ENCODE results near the gene SND1.
"Not testable (repeated sequence)": the region's sequence is repeated elsewhere in the genome, so short reads cannot be mapped to it uniquely, and the experiment has no call there.

The SND1 gene

GRCh38 chr7:127819975-127820731 is 168.2 kb downstream of the SND1 start:
- Mint-ChIP-seq H3K9me3 (no peaks in the 10 kb centered on the region), H3K27ac (peak overlapping the region; percentile 5), H3K4me1 (peaks cover 58% of the 10 kb centered on the region), H3K4me3 (no peak overlapping the region), H3K36me3 (peaks cover 32% of the 10 kb centered on the region)
- peak; percentile 67 for ATAC-seq
- no peak for DNase-seq (ENCODE audit: low spot score in 2 of 2)

GRCh38 chr7:127820732-127821085 is 168.7 kb downstream of the SND1 start:
- no peak for ATAC-seq
- peaks cover 52% of the 10 kb centered on the region for H3K4me1 Mint-ChIP-seq

GRCh38 chr7:127821146-127821545 is 169.2 kb downstream of the SND1 start:
- Mint-ChIP-seq H3K36me3 (peaks cover 22% of the 10 kb centered on the region), H3K4me3 (no peak overlapping the region), H3K4me1 (peaks cover 48% of the 10 kb centered on the region), H3K9me3 (no peaks in the 10 kb centered on the region), H3K27ac (peak overlapping the region; percentile 5)
- DNase-seq (ENCODE audit: low spot score in 2 of 2) (no peak), ATAC-seq (no peak)

More at GRCh38 chr7:127820732-127821085, 168.7 kb downstream of the SND1 start:
- no peak overlapping the region for H3K4me3 Mint-ChIP-seq
- DNase-seq (ENCODE audit: low spot score in 2 of 2): no peak
- H3K27ac Mint-ChIP-seq: peak overlapping the region; percentile 5
- H3K9me3 Mint-ChIP-seq: no peaks in the 10 kb centered on the region
- H3K36me3 Mint-ChIP-seq: peaks cover 26% of the 10 kb centered on the region

- DNase-seq (ENCODE audit: low spot score in 2 of 2) (no peak), ATAC-seq (no peak)
- Mint-ChIP-seq H3K9me3 (no peaks in the 10 kb centered on the region), H3K4me3 (no peak overlapping the region), H3K27ac (no peak overlapping the region), H3K4me1 (peaks cover 42% of the 10 kb centered on the region), H3K36me3 (peaks cover 18% of the 10 kb centered on the region)
These were observed 171.0 kb downstream of the SND1 start for GRCh38 chr7:127822822-127823508.

GRCh38 chr7:127824682-127825081 is 172.7 kb downstream of the SND1 start:
- Mint-ChIP-seq H3K4me3 (no peak overlapping the region), H3K27ac (no peak overlapping the region), H3K4me1 (peaks cover 25% of the 10 kb centered on the region), H3K36me3 (peaks cover 16% of the 10 kb centered on the region), H3K9me3 (no peaks in the 10 kb centered on the region)
- no peak for ATAC-seq
- DNase-seq (ENCODE audit: low spot score in 2 of 2): no peak

- no peak for ATAC-seq
- Mint-ChIP-seq H3K27ac (no peak overlapping the region), H3K9me3 (no peaks in the 10 kb centered on the region), H3K4me1 (peaks cover 7% of the 10 kb centered on the region), H3K4me3 (no peak overlapping the region), H3K36me3 (peaks cover 22% of the 10 kb centered on the region)
- no peak for DNase-seq (ENCODE audit: low spot score in 2 of 2)
These were observed 177.0 kb downstream of the SND1 start for GRCh38 chr7:127828843-127829500.

- Mint-ChIP-seq H3K4me3 (no peak overlapping the region), H3K36me3 (peaks cover 23% of the 10 kb centered on the region), H3K4me1 (peaks cover 7% of the 10 kb centered on the region), H3K9me3 (peaks cover 3% of the 10 kb centered on the region), H3K27ac (no peak overlapping the region)
- ATAC-seq: no peak
- DNase-seq (ENCODE audit: low spot score in 2 of 2): no peak
These were observed 179.6 kb downstream of the SND1 start for GRCh38 chr7:127831318-127832219.

GRCh38 chr7:127832592-127832991 is 180.6 kb downstream of the SND1 start:
- H3K27ac Mint-ChIP-seq: no peak overlapping the region
- ATAC-seq: no peak
- H3K4me1 Mint-ChIP-seq: peaks cover 7% of the 10 kb centered on the region
- H3K4me3 Mint-ChIP-seq: no peak overlapping the region
- H3K9me3 Mint-ChIP-seq: peaks cover 3% of the 10 kb centered on the region
- peaks cover 20% of the 10 kb centered on the region for H3K36me3 Mint-ChIP-seq
- DNase-seq (ENCODE audit: low spot score in 2 of 2): no peak

- Mint-ChIP-seq H3K4me3 (no peak overlapping the region), H3K4me1 (peaks cover 13% of the 10 kb centered on the region), H3K9me3 (peaks cover 8% of the 10 kb centered on the region), H3K27ac (no peak overlapping the region), H3K36me3 (peaks cover 19% of the 10 kb centered on the region)
- DNase-seq (ENCODE audit: low spot score in 2 of 2) (no peak), ATAC-seq (no peak)
These were observed 181.6 kb downstream of the SND1 start for GRCh38 chr7:127833641-127834040.

- Mint-ChIP-seq H3K4me1 (peaks cover 13% of the 10 kb centered on the region), H3K9me3 (peaks cover 8% of the 10 kb centered on the region), H3K27ac (no peak overlapping the region), H3K4me3 (no peak overlapping the region), H3K36me3 (peaks cover 19% of the 10 kb centered on the region)
- DNase-seq (ENCODE audit: low spot score in 2 of 2) (no peak), ATAC-seq (no peak)
These were observed 183.7 kb downstream of the SND1 start for GRCh38 chr7:127835679-127836078.

GRCh38 chr7:127837816-127838410 is 185.9 kb downstream of the SND1 start:
- not testable (repeated sequence) for H3K27ac Mint-ChIP-seq; DNase-seq (ENCODE audit: low spot score in 2 of 2); H3K4me3 Mint-ChIP-seq; ATAC-seq; H3K4me1 Mint-ChIP-seq; H3K9me3 Mint-ChIP-seq
- H3K36me3 Mint-ChIP-seq: peaks cover 19% of the 10 kb centered on the region

GRCh38 chr7:127838816-127839415 is 186.9 kb downstream of the SND1 start:
- peaks cover 7% of the 10 kb centered on the region for H3K4me1 Mint-ChIP-seq
- ATAC-seq: no peak
- peaks cover 8% of the 10 kb centered on the region for H3K9me3 Mint-ChIP-seq
- no peak for DNase-seq (ENCODE audit: low spot score in 2 of 2)
- H3K36me3 Mint-ChIP-seq: peaks cover 23% of the 10 kb centered on the region
- no peak overlapping the region for H3K27ac Mint-ChIP-seq
- no peak overlapping the region for H3K4me3 Mint-ChIP-seq

- ATAC-seq: no peak
- peaks cover 7% of the 10 kb centered on the region for H3K4me1 Mint-ChIP-seq
- H3K9me3 Mint-ChIP-seq: peaks cover 8% of the 10 kb centered on the region
- no peak overlapping the region for H3K27ac Mint-ChIP-seq
- no peak overlapping the region for H3K4me3 Mint-ChIP-seq
- peaks cover 36% of the 10 kb centered on the region for H3K36me3 Mint-ChIP-seq
- no peak for DNase-seq (ENCODE audit: low spot score in 2 of 2)
These were observed 188.4 kb downstream of the SND1 start for GRCh38 chr7:127840226-127840951.

GRCh38 chr7:127844165-127844564 is 192.2 kb downstream of the SND1 start:
- DNase-seq (ENCODE audit: low spot score in 2 of 2) (no peak), ATAC-seq (no peak)
- no peak overlapping the region for H3K27ac Mint-ChIP-seq
- H3K4me3 Mint-ChIP-seq: no peak overlapping the region
- peaks cover 65% of the 10 kb centered on the region for H3K36me3 Mint-ChIP-seq
- peaks cover 3% of the 10 kb centered on the region for H3K4me1 Mint-ChIP-seq
- no peaks in the 10 kb centered on the region for H3K9me3 Mint-ChIP-seq
